KMS-11 (cell line): ENCODE measurements around the gene MATN3.

Experiments used
- H2AFZ ChIP-seq: fragments of 200-600 bp; sonication (generic); 2 replicates; pipeline ENCODE4 v1.6.1; 2016; ENCODE audit warnings: antibody characterized with exemption, mixed run types, low read depth
- H3K27ac ChIP-seq: fragments of 200-600 bp; sonication (generic); 2 replicates; pipeline ENCODE4 v1.6.1; 2016; ENCODE audit warnings: mild to moderate bottlenecking, mixed run types
- H3K27me3 ChIP-seq: fragments of 200-600 bp; sonication (generic); 2 replicates; pipeline ENCODE4 v1.6.1; 2017; ENCODE audit warnings: mild to moderate bottlenecking, low read depth, mixed run types, moderate library complexity; ENCODE audit not compliant: insufficient read depth
- H3K36me3 ChIP-seq: fragments of 200-600 bp; sonication (generic); 2 replicates; pipeline ENCODE4 v1.6.1; 2017; ENCODE audit warnings: mild to moderate bottlenecking, mixed run types; ENCODE audit not compliant: insufficient read depth
- H3K4me1 ChIP-seq: fragments of 200-600 bp; sonication (generic); 2 replicates; pipeline ENCODE4 v1.6.1; 2016; ENCODE audit warnings: mild to moderate bottlenecking, low read depth, mixed run types; ENCODE audit not compliant: poor library complexity, severe bottlenecking
- H3K4me2 ChIP-seq: fragments of 200-600 bp; sonication (generic); 2 replicates; pipeline ENCODE4 v1.7.0; 2016; ENCODE audit warnings: mild to moderate bottlenecking, mixed run types
- H3K4me3 ChIP-seq: fragments of 200-600 bp; sonication (generic); IDR thresholded peaks from 2 replicates; pipeline ENCODE4 v1.6.1; 2017; ENCODE audit warnings: low read depth, low read length, mixed read lengths; ENCODE audit not compliant: insufficient read depth
- H3K79me2 ChIP-seq: fragments of 200-600 bp; sonication (generic); 2 replicates; pipeline ENCODE4 v1.6.1; 2016; ENCODE audit warnings: low read depth, mixed run types; ENCODE audit not compliant: insufficient read depth
- H3K9ac ChIP-seq: fragments of 200-600 bp; sonication (generic); 2 replicates; pipeline ENCODE4 v1.6.1; 2016; ENCODE audit warnings: mild to moderate bottlenecking, mixed run types
- H4K20me1 ChIP-seq: fragments of 200-600 bp; sonication (generic); 2 replicates; pipeline ENCODE4 v1.6.1; 2016; ENCODE audit warnings: mild to moderate bottlenecking, mixed run types; ENCODE audit not compliant: insufficient read depth
- CTCF ChIP-seq: fragments of 200-600 bp; sonication (generic); conservative IDR thresholded peaks from 2 replicates; pipeline ENCODE4 v1.6.1; 2017; ENCODE audit warnings: low read depth, mild to moderate bottlenecking, antibody characterized with exemption, low read length, moderate library complexity, mixed read lengths

The MATN3 gene

DNA sequence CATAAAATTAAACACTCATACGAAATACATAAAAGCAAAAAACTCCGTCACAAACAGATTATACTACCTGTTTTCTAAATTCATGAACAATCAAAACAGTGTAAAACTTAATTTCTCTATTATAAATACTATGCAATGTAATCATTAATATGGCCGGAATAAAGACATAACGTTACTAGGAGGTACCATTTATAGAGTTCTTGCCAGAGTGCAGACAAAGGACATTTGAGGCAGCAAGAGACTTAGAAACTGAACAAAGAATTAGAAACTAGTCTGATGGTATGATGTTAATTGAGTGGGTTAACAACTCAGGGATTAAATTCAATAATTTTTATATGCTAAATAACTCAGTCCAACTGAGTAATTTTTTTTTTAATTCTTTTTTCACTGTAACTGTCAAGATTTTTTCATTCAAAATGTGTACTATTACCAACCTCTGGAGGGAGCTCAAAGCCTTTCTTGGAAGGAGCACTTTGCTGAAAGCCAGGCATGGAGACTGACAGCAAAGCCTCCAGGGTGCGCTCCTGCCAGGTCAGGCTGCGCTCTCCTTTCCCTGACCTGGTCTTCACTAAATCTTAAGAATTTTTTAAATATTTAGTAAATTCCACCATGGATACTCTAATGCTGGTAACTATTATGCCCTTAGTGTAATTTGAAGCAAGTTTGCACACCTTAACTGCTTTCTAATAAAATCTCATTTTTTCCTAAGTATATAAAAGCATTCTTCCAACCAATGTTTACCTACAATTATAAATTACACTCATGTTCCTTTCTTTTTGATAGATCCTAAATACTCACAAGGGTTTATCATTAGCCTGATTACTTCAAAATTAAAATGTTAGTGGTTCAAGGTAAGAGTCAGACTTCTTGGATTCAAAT lies 56.7 kb downstream of the MATN3 start:
- Histone ChIP-seq H3K27me3 (no peaks in the 10 kb centered on the region), H3K27ac (no peak overlapping the region), H3K36me3 (no peaks in the 10 kb centered on the region), H3K4me2 (no peak overlapping the region), H3K4me1 (no peaks in the 10 kb centered on the region), H3K4me3 (no peak overlapping the region), H2AFZ (no peak overlapping the region), H4K20me1 (no peaks in the 10 kb centered on the region), H3K9ac (no peak overlapping the region), H3K79me2 (no peaks in the 10 kb centered on the region)
- TF ChIP-seq CTCF, result peak; percentile 74

- H3K36me3 ChIP-seq, result no peaks in the 10 kb centered on the region
- H4K20me1 ChIP-seq, result no peaks in the 10 kb centered on the region
- H3K27ac ChIP-seq, result no peak overlapping the region
- H3K4me3 ChIP-seq, result no peak overlapping the region
- H3K27me3 ChIP-seq, result no peaks in the 10 kb centered on the region
- no peaks in the 10 kb centered on the region for H3K4me1 ChIP-seq
- H3K9ac ChIP-seq, result no peak overlapping the region
- TF ChIP-seq CTCF, result no peak
- H3K79me2 ChIP-seq, result no peaks in the 10 kb centered on the region
- H3K4me2 ChIP-seq, result no peak overlapping the region
- no peak overlapping the region for H2AFZ ChIP-seq
These were observed 63.4 kb downstream of the MATN3 start for GRCh38 chr2:19949071-19949470.

DNA sequence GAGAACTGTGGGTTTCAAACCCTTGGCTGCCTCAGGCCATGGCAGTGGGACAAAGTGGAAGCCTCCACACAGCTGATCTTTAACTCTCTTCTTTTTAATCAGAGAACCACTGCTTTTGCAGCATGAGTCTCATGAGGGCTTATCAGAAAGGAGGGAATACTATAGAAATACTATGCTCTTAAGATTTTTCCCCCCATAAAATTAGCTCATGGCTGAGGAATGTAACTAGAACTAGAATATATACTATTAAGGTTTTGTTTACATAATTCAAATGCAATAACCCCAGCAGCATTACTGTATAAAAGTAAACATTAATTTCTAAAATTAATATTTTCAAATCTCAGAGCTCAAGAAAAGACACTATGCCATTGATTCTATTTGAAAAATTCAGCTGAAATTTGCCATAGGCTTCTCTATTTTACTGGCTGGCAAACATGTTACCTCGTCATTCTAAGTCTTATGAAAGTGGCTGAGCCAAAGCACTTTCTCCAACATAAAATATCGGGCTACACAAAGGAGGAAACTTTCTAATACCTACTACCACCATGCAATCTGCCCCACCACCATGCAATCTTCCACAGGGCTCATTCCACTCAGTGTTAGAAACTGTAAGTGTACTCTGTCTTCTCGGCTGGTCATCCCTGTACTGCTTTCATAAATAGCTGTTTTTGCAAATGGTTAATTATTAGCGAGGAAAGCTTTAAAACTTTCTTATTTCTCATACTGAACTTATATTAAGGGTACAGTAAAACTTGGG lies 65.1 kb downstream of the MATN3 start:
- Histone ChIP-seq H3K4me2 (no peak overlapping the region), H3K4me1 (no peaks in the 10 kb centered on the region), H3K79me2 (no peaks in the 10 kb centered on the region), H4K20me1 (no peaks in the 10 kb centered on the region), H3K36me3 (no peaks in the 10 kb centered on the region), H3K27ac (no peak overlapping the region), H3K27me3 (no peaks in the 10 kb centered on the region), H3K9ac (no peak overlapping the region), H2AFZ (no peak overlapping the region), H3K4me3 (no peak overlapping the region)
- no peak for TF ChIP-seq CTCF

- H2AFZ ChIP-seq, result no peak overlapping the region
- H3K79me2 ChIP-seq, result no peaks in the 10 kb centered on the region
- no peak overlapping the region for H3K9ac ChIP-seq
- H3K4me3 ChIP-seq, result no peak overlapping the region
- no peak overlapping the region for H3K4me2 ChIP-seq
- no peaks in the 10 kb centered on the region for H3K27me3 ChIP-seq
- H4K20me1 ChIP-seq, result no peaks in the 10 kb centered on the region
- no peaks in the 10 kb centered on the region for H3K36me3 ChIP-seq
- no peaks in the 10 kb centered on the region for H3K4me1 ChIP-seq
- no peak for TF ChIP-seq CTCF
- no peak overlapping the region for H3K27ac ChIP-seq
These were observed 68.1 kb downstream of the MATN3 start for GRCh38 chr2:19944205-19944845.
